HG03108 (cell line): ENCODE measurements around the gene PELI1.

Experiments used
- ATAC-seq: cut with Tn5 transposase; IDR thresholded peaks from one replicate; pipeline ENCODE4 v1.9.1; 2021; ENCODE audit warnings: moderate library complexity; ENCODE audit not compliant: unreplicated experiment

PELI1 gene

DNA sequence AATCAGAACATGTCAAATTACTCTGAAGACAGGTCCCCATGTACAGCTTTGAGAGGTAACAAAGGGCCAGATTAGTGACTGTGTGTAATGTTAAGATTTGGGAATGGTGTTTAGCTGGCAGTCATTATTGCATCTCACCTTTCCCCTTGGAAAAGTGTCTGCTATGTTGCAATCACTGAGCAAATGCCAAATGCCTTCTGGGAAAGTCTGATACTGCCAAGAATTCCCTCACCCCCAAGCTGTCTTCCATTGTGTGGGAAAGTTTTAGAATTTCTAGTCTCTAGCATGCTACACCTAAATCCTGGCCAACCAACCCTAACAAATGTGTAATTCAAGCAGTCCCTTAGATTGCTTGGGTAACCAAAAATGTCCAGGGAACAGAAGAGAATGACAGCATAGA, 13.6 kb upstream of the PELI1 start:
- no peak for ATAC-seq

DNA sequence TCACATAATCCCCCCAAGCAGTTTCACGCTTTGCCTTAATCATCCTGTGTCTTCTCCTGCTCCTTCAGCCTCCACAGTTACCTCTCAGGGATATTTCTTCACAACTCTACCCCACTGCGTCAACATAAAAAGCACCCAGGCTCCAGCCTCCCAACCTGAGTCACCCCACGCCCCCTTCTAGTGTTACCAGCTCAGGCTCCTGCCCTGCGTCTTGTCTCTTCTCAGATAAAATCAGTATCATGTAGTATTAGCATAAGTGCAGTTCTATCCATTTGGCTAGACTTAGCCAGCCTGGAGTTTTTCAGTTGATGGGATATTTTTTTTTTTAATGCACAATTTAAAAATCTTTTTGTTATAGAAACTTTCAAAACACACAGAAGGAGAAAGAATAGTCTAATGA, 9.6 kb upstream of the PELI1 start:
- no peak for ATAC-seq

DNA sequence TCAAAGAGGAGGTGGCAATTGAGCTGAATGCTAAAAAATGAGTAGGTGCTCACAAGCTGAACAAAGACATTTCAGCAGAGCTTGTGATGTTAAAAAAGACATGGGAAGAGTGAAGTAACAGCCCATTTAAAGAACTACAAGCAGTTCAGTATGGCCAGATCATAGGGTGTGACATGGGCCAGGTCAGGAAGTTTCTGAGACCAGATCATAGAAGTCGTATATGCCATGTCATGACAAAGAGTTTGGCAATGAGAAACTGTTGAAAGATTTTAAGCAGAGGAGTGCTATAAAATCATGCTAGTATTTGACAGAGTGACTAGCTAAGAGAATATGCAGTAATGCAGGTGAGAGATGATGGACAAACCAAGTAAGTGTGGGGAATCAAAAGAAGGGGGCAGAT, 7.3 kb upstream of the PELI1 start:
- no peak for ATAC-seq

DNA sequence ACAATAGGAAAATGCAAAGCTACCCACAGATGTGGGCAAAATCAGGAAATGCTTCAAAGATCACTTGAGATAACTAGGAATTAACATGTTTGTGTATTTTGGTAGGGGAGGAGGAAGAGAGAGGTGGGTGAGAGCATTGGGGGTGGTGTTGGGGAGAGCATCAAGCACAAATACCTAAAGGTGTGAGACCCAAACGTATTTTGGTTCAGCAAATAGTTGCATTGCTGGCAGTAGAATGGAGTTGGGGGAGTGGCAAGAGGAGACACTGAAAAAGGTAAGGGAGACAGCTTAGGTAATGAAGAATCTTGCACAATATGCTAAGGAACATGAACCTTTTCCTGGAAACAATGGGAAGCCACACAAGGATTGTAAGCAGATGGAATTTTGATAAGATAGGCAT, 1.5 kb upstream of the PELI1 start:
- no peak for ATAC-seq

DNA sequence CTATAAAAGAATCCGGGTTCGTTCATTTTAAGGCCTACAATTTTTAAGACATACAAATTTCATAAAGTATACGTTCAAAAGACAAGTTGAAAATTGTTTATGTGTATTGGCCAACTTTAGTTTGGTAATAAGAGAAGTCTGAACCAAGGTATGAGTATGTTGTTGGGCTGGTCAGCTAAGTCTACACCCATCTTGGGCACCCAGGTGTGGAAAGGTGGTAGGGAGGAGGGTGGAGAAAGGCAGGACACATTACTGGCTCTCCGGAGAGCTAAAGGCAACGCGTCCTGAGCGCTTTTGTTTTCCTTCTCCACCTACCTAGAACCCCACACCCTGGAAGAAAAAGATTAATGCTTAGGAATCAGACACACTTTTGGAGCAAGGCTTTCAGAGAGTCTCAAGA, 899 bp upstream of the PELI1 start:
- ATAC-seq = no peak

DNA sequence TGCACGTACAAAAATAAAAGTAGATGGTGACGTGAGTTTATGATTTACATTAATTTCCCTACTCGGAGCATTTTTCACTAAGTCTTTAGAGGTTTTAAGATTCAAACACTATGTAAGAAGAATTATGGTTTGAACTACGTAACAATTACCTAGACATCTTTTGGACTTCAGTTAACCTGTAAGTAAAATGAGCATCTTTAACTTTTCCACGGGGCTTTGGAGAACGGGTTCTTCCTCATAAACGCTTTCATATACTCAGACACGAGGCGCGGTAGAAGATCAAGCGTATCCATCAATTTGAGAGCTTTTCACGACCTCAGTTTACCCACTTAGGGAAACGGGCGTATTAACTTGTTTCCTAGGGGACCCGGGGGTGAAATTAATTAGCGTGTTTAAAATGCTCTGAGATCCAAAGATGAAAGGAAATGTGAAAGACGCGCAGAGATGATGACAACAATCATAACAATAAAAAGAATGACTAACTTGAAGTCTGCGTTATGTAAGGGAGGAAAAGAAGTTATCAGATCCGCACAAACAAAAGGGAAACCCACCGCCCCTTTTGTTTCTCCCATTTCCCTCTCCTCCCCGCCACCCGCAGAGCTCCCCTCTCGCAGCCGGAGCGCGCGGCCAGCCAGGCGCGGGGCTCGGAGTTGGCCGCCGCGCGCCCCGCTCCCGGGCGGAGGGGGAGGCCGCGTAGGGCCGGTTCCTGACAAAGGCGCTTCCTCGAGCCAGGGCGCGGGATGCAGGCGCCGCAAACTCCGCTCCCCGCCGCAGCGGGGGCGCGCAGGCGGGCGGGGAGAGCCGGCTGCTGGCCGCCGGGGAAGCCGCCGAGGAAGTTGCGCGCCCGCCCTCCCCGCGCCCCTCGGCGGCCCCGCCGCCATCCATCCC, 807 bp downstream of the PELI1 start:
- ATAC-seq = peak; percentile 15

DNA sequence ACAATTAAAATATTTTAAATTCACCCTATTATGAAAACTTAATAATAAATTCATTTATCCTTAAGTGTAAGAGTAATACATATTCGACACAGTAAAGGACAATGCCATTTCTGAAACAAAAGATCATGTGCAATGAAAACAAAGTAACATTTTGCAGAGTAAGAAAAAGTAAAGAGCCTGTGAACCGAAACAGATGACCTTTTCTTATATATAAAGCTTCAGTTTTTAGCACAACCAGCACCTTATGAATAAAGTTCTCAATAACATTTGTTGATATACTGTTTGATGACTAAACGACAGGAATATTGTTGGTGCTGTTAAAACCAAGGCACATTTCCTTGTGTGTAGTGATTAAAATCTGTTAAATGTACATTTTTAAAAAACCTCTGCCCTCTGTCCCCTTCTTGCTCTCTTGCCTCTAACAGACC, 1.5 kb downstream of the PELI1 start:
- ATAC-seq = no peak

DNA sequence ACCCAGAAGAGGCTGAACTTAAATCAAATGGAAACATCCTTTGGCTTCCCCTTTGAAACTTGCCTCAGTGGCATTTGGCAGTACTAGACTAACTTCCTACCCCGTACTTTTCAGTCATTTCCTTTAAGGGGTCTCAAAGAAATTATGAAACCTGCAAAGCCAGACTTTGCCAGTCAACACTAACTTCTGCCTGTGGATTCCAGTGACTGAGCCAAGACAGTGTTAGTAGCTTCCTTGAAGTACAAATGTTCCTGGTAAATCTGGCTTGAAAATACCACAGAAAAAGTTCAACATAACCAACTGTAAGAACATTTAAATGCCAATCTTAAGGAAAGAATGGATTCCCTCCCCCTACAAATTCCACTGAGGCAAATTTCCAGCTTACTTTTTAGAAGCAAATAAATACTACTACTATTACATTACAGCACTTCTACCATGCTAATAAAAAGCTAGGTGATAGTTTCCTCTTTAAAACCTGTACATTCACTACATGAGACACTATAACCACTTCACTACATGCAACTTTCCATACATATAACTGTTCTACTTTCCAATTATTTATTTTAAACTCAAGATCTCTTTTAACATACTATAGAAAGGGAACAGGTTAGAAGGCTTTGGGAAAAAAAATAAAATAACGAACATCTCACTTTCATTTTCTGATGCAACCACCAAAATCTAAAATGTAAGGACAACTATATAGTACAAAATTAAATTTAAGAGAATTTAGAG, 2.4 kb downstream of the PELI1 start:
- no peak for ATAC-seq

DNA sequence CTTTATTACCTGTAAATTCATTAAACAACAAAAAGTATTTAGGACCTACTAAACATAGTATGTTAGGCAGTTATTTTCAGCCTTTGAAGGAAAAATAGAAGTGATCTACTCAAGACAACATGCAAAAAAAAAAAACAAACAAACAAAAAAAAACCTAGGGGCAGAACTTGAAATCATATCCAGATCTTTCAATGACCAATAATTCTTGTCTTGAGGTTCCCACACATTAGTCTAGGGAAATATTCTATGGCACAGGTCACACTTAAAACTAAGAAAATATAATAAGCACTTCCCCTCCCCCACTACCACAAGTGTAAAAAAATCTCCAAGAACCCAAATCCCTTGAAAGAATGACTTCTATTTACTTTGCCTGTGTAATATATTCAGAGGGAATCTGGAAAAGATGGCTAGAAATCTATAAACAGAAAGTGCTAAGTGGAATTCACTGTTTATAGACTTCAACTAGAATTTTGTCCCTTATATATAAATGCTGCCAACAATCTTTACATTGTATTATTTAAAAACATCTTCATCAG, 3.5 kb downstream of the PELI1 start:
- ATAC-seq = no peak

DNA sequence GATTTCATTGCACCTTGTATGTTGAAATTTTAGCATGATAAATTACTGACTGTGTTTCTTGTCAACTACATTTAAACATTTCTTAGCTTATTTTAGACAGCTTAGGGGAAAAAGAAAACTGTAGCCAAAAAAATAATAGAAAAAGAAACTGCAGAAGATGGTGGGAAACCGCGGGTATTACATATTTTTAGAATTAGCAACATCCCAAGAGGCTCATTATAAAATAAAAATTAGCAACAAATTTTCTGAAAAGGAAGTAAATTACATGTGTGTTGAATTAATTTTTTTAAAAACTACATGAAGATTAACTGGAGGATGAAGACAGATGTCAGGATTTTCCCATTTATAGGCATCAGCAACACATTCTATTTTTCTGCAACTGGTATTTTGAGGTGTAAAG, 4.3 kb downstream of the PELI1 start:
- ATAC-seq = no peak

DNA sequence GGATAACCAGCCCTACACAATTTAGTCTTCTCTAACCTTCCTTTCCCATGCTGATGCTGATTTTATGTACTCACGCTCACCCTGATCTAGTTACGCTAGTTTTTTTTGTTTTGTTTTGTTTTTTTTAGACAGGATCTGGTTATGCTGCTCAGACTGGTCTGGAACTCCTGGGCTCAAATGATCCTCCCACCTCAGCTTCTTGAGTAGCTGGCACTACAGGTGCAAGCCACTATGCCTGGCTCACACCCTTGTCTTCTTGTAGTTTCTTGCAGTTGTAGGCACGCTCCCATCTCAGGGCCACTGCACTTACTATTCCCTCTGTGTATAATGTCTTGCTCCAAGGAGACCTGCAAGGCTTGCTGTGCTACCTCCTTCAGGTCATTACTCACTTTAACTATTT, 6.2 kb downstream of the PELI1 start:
- no peak for ATAC-seq

DNA sequence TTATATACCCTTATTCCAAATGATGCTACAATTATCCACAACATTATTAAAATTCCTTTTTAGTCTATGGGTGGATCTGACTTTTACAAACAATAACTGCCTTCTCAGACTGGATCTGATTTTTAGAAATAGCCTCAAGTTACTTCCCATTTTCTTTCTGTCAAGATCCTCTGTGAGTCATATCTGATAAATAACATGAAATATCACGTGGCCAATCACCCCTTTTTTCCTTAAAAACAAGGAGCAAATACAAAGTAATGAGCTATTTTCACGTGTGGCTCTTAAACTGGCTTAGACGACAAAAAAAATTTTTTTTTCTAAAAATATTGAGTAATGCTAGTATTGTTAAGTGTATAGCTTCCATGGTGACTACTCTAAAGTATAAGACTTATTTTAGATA, 6.7 kb downstream of the PELI1 start:
- ATAC-seq = no peak

DNA sequence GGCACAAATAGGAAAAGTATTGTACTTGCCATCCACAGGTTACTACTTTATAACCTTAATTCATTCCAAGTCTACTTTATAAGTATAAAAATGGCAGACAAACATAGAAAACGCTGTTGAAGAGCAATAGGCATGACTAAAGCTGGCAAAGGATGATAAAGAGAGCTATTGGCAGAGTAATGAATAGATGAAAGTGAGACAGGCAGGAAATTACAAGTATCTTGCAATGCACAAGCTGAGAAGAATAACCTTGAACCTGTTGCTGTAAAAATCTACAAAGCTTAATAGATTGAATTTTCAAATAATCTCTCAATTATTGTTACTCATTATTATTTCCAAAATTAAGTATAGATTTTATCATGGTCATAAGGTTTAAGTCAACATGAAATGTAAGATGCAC, 8.8 kb downstream of the PELI1 start:
- ATAC-seq = no peak

DNA sequence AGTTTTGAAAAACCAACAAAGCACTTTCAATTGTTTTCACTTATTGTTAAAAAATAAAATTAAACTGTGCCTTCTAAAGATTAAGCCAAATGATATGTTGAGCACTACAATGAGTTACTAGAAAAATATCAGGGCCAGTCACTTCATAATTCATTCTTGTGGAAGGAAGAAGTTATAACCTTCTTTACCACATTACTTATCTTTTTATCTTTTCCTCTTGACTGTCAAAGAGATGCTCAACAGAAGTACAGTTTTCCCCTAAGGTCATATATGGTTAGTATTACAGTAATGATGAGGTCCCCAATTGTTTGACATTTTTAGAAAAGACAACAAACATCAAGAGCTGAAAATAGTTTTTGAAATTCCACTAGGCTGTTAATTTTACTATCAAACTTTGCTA, 9.4 kb downstream of the PELI1 start:
- ATAC-seq = no peak

DNA sequence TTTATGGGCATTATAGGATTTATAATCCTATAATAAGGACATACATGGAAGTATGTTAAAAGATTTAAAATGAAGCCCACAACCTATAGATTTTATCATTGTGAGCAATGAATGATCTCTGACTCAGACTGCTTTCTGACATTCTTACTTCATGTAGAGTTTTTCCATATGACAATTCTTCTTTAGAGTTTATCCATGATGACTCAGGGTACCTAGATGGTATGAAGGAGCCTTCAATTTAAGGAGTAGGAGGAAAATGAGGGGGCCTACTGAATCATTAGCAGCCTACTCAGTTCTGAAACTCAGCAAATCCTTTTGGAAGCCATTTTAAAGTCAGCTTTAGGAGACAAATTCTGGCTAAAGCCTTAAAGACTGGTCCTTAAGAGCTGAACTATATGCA, 10.4 kb downstream of the PELI1 start:
- ATAC-seq = no peak

DNA sequence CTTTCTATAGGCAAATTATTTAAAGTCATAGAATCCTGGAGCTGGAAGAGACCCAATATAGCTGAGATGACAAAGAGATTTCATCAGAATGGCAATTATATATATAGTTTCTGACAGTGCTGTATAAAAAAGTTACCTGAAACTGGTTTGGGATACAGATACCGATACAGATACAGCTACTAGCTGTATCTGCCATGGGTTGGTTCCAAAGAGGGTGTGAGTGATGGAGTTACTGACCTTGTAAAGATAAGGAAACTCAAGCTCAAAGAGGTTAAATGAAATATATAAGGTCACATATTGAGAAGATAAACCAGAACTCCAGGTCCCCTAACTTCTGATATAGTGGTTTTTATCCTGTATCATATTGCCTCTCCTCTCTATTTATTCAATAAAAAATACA, 10.9 kb downstream of the PELI1 start:
- no peak for ATAC-seq

DNA sequence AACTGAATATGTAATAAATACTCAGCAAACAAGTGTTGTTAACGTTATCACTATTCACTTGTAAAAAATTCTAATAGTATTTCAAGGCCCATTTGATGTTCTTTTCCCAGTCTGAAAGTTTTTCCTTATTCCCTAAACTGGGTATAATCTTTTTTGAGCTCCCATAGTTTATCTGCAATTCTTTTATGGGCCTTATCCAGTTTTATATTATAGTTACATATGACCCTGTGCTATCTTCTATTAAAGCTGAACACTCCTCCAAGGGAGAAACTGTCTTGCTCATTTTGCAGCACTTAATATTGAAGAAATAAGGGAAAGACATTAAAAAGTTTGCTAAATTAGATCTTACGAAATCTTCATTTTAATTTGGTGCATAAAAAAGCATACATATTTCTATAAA, 13.9 kb downstream of the PELI1 start:
- no peak for ATAC-seq

DNA sequence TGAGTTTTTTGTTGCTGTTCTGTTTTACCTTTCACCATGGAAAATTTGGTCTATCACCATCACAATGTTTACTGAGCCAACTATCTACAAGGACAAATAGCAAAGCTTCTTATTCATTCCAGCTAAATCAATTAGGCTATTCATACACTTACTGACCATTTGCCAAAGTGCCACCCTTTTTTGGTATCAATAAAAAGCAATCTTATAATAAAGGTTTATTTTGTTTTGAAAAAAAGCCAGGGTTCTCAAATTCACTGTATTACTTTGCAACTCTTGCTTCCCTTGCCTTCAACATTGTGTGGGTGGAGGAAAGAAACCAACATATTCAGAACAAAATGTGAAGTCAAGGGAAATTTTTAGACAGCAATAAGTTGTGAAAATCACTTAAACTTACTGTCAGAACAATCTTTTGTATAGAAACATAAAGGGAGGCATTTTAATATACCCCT, 15.3 kb downstream of the PELI1 start:
- ATAC-seq = no peak

DNA sequence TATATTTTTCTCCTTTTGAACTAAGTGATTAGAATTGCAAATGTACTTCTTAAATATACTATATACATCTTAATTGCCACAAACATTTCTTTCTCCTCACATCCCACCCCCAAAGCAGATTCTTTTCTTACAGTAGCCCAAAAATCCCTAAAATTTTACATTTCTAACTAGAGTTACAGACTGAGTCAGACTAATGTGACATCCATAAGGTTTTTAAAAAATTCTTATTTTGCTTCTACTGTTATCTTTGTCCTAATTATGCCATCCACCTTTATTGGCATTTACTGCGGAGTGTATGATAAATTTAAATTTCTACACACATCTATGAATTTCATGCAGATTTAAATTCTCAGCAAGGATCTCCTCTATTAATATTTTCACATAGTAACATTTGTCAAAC, 15.8 kb downstream of the PELI1 start:
- ATAC-seq = no peak

DNA sequence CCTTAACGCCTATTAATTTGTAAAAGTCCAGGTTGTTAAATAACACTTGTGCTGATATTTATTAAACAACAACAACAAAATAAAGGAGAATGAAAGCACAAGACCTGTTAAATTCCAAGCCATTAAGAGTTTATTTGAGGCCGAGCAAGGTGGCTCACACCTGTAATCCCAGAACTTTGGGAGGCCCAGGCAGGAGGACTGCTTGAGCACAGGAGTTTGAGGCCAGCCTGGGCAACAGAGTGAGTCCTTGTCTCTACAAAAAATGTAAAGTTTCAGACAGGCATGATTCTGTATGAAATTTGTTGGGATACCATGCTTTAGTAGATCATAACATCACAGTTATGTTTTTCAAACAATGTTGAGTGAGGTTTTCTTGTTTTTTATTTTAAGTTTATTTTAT, 17.1 kb downstream of the PELI1 start:
- no peak for ATAC-seq

DNA sequence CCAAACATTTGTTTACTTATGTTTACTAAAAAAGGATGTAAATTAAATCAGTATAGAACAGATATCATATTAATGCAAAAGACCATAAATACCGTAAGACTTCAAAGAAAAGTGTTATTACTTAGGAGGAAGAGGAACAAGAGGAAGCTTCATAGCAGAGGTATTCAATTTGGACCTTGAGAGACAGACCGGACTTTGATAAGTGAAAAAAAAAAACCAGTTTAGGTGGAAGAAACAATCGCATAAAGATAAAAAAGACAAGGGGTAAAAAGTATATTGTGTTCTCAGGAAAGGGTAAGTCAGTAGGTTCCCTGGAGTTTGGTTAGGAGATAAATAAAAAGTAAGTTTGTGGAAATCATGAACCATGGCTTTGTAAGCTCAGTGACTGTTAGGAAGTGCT, 17.6 kb downstream of the PELI1 start:
- no peak for ATAC-seq

DNA sequence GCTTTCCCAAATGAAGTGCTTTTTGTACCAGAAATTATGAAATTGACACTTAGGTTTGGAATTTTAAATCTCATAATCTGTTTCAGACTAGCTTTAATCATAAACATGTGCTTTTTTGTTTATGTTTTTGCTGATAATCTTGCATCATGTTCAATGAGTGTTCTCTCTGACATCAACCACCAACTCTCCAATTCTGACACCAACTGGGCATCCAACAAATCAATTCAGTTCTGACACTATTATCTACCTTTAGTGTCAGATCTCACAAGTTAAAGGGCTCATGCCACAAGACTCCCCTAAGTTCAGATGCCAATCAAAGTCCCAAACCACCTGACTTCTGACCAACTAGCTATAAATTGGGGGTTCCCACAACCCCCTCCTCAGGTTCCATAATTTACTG, 19.6 kb downstream of the PELI1 start:
- ATAC-seq = no peak
